ENCODE measurements around the gene COQ9. TPM values are rescaled to one million over a fixed set of nuclear protein-coding genes. Genes with fewer than 3 reads are reported as not detected.

COQ9 gene
- total RNA-seq, 4 donors from 2014 or later = 11.5 to 39.1 (median 23.6) TPM

GRCh38 chr16:57427307-57427706 lies 20.0 kb upstream of the COQ9 start:
- H3K36me3 ChIP-seq = no peaks in the 10 kb centered on the region
- H3K9me3 ChIP-seq = no peaks in the 10 kb centered on the region
- DNase-seq = no peak
- H3K27me3 ChIP-seq = no peaks in the 10 kb centered on the region
- H3K27ac ChIP-seq = no peak overlapping the region
- H3K4me3 ChIP-seq = no peak overlapping the region
- intact Hi-C loops (cut with DNase I; ENCODE audit: low total_unique reads) = no loop called here
- TF ChIP-seq, protein P1, sequence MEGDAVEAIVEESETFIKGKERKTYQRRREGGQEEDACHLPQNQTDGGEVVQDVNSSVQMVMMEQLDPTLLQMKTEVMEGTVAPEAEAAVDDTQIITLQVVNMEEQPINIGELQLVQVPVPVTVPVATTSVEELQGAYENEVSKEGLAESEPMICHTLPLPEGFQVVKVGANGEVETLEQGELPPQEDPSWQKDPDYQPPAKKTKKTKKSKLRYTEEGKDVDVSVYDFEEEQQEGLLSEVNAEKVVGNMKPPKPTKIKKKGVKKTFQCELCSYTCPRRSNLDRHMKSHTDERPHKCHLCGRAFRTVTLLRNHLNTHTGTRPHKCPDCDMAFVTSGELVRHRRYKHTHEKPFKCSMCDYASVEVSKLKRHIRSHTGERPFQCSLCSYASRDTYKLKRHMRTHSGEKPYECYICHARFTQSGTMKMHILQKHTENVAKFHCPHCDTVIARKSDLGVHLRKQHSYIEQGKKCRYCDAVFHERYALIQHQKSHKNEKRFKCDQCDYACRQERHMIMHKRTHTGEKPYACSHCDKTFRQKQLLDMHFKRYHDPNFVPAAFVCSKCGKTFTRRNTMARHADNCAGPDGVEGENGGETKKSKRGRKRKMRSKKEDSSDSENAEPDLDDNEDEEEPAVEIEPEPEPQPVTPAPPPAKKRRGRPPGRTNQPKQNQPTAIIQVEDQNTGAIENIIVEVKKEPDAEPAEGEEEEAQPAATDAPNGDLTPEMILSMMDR (IDR thresholded peaks at IDR 0.05) = no peak
- no peak for TF ChIP-seq POLR2A (IDR thresholded peaks at IDR 0.05)
- H3K4me1 ChIP-seq = no peaks in the 10 kb centered on the region

GRCh38 chr16:57427824-57428223 lies 19.5 kb upstream of the COQ9 start:
- no peak for TF ChIP-seq POLR2A (IDR thresholded peaks at IDR 0.05)
- TF ChIP-seq, protein P1 (IDR thresholded peaks at IDR 0.05) = no peak
- no peaks in the 10 kb centered on the region for H3K36me3 ChIP-seq

GRCh38 chr16:57430955-57431354 lies 16.3 kb upstream of the COQ9 start:
- H3K36me3 ChIP-seq = no peaks in the 10 kb centered on the region
- intact Hi-C loops (cut with DNase I; ENCODE audit: low total_unique reads) = no loop called here
- no peak for DNase-seq
- H3K4me1 ChIP-seq = no peaks in the 10 kb centered on the region
- H3K27ac ChIP-seq = no peak overlapping the region
- no peak overlapping the region for H3K4me3 ChIP-seq
- TF ChIP-seq, protein P1 (IDR thresholded peaks at IDR 0.05) = no peak
- no peak for TF ChIP-seq POLR2A (IDR thresholded peaks at IDR 0.05)
- no peaks in the 10 kb centered on the region for H3K27me3 ChIP-seq
- H3K9me3 ChIP-seq = no peaks in the 10 kb centered on the region

More at GRCh38 chr16:57427824-57428223, 19.5 kb upstream of the COQ9 start:
- Histone ChIP-seq H3K4me1 (no peaks in the 10 kb centered on the region), H3K9me3 (no peaks in the 10 kb centered on the region), H3K27me3 (no peaks in the 10 kb centered on the region), H3K27ac (no peak overlapping the region), H3K4me3 (no peak overlapping the region)
- intact Hi-C loops (cut with DNase I; ENCODE audit: low total_unique reads) = no loop called here
- no peak for DNase-seq

- Histone ChIP-seq H3K9me3 (no peaks in the 10 kb centered on the region), H3K27ac (no peak overlapping the region), H3K4me3 (no peak overlapping the region), H3K27me3 (no peaks in the 10 kb centered on the region), H3K4me1 (no peaks in the 10 kb centered on the region), H3K36me3 (no peaks in the 10 kb centered on the region)
- intact Hi-C loops (cut with DNase I; ENCODE audit: low total_unique reads) = no loop called here
- no peak for DNase-seq
- TF ChIP-seq POLR2A (IDR thresholded peaks at IDR 0.05) = no peak
- TF ChIP-seq, protein P1 (IDR thresholded peaks at IDR 0.05) = no peak
These were observed 14.8 kb upstream of the COQ9 start for GRCh38 chr16:57432505-57432904.

- H3K27me3 ChIP-seq = no peaks in the 10 kb centered on the region
- no peaks in the 10 kb centered on the region for H3K9me3 ChIP-seq
- H3K27ac ChIP-seq = no peak overlapping the region
- no peak overlapping the region for H3K4me3 ChIP-seq
- DNase-seq = no peak
- no peaks in the 10 kb centered on the region for H3K4me1 ChIP-seq
- H3K36me3 ChIP-seq = no peaks in the 10 kb centered on the region
- intact Hi-C loops (cut with DNase I; ENCODE audit: low total_unique reads) = no loop called here
- no peak for TF ChIP-seq POLR2A (IDR thresholded peaks at IDR 0.05)
- TF ChIP-seq, protein P1 (IDR thresholded peaks at IDR 0.05) = no peak
These were observed 14.3 kb upstream of the COQ9 start for GRCh38 chr16:57432989-57433388.
